ENCODE results near the gene CYRIA.

DNA sequence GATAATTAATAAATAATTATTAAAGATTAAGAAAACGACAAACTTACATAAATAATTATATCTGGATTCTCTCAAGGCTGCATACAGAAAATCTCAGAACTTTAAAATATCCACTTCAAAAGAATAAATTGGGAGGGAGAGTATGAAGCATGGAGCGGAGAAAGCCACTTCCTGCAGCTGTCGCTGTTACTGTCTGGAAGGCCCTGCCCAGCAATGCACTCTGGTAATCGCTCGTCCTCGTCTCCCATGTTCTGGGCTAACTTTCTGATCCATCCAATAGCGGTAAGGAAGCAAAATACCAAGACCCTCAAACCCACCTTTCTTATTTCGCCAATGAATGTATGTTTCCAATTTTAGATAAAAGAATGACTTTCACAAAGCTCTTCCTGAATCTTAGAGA, 26.7 kb downstream of the CYRIA start:
- TF ChIP-seq, protein P1, sequence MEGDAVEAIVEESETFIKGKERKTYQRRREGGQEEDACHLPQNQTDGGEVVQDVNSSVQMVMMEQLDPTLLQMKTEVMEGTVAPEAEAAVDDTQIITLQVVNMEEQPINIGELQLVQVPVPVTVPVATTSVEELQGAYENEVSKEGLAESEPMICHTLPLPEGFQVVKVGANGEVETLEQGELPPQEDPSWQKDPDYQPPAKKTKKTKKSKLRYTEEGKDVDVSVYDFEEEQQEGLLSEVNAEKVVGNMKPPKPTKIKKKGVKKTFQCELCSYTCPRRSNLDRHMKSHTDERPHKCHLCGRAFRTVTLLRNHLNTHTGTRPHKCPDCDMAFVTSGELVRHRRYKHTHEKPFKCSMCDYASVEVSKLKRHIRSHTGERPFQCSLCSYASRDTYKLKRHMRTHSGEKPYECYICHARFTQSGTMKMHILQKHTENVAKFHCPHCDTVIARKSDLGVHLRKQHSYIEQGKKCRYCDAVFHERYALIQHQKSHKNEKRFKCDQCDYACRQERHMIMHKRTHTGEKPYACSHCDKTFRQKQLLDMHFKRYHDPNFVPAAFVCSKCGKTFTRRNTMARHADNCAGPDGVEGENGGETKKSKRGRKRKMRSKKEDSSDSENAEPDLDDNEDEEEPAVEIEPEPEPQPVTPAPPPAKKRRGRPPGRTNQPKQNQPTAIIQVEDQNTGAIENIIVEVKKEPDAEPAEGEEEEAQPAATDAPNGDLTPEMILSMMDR (IDR thresholded peaks at IDR 0.05; ENCODE audit: low read depth, low read length), result no peak
- TF ChIP-seq EZH2phosphoT487 (IDR thresholded peaks at IDR 0.05; ENCODE audit: low read depth), result no peak

Measured in OCI-LY3 (cell line).